ENCODE measurements around the gene HERPUD1.
"Not testable (repeated sequence)": the region's sequence is repeated elsewhere in the genome, so short reads cannot be mapped to it uniquely, and the experiment has no call there.

The HERPUD1 gene

DNA sequence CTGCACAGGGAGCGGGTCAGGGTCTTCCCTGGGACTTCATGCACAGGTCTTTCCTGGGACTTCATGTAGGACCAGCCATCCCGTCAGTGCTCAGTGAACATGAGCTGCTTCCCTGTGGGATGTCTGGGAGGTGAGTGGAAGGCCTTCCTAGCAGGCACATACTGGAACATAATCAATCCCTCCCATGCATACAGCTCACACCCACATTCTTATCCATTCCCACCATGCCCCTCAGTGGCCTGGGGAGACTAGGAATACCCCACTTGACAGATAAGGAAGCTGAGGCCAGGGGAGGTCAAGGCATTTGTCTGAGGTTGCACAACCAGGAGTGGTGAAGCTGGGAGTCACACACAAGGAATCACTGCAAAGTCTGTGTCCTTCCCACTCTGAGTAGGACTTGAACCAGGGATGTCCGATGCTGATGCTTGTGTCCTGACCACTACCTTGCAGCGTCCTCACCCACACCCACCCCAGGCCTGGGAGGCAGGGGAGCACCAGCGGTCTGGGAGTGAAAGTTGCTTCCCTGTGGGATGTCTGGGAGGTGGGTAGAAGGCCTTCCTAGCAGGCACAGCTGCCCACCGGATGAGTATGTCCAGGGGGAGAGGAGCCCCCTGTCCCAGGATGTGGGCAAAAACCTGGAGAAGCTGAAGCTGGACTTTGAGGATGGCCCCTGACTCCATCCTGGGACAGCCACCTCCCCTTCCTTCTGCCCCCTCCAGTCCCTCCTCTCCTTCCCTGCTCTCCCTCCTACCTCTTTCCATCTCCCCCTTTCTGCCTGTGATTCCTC is 56.4 kb downstream of the HERPUD1 start:
- peaks cover 60% of the 10 kb centered on the region for H3K4me1 Mint-ChIP-seq
- H3K9me3 Mint-ChIP-seq: no peaks in the 10 kb centered on the region
- no peaks in the 10 kb centered on the region for H3K27me3 Mint-ChIP-seq
- H3K4me3 Mint-ChIP-seq: peak overlapping the region; percentile 93
- peaks cover 29% of the 10 kb centered on the region for H3K36me3 Mint-ChIP-seq
- peak overlapping the region; percentile 99 for H3K27ac Mint-ChIP-seq

DNA sequence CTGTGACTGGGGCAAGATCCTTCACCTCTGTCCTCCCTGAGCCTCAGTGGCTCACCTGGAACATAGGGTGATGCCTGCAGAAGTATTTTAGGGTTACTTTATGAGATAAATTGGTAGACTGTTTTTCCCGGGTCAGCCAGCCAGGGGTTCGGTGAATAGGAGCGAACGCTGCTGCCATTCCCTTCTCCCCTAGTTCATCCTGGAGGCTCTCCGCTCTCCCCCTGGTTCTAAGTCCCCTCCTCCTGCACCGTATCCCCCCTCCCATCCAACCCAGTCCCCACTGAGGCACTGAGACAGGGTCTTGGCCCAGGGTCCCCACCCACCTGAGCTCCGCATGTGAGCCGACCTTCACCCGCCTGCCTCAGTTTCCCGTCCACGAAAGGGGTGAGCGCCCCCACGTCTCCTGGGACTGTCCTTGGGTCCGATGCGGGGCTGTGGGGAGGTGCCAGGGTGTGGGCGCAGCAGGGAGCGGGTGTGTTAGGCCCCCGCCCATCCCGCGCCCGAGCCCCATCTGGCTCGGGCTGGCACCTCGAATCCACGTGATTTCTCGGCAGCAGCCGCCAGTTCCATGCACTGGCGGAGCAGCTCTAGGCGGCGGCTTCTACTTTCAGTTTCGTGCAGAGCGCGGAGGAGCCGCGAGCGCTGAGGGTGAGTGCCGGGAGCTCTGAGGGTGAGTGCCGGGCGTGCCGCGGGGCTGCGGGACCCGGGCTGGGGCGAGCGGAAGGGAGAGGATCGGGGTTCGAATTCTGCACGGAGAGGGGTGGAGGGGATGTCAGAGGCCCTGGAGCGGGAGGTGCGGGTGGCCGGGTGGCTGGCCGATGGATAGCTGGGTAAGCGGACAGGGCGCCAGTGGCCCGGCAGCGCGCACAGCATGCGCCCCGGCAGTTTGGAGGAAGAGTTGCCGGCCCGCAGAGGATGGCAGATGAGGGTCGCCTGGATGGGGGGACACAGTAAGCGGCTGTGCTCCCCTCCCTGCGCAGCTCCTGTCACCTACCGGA is 57.3 kb downstream of the HERPUD1 start, which contains the start of gene NLRC5:
NLRC5 (plus strand) TSS at position 610 of the 998 bp plus-strand sequence. CDS start 31,156 bp downstream, outside the sequence.
- peak within 1 kb of the TSS; percentile 93 for H3K4me3 Mint-ChIP-seq
- peak within 1 kb of the TSS; percentile 99 for H3K27ac Mint-ChIP-seq
- peaks cover 32% of the 10 kb centered on the region for H3K36me3 Mint-ChIP-seq
- H3K27me3 Mint-ChIP-seq: no peaks in the 10 kb centered on the region
- H3K4me1 Mint-ChIP-seq: peaks cover 68% of the 10 kb centered on the region
- no peaks in the 10 kb centered on the region for H3K9me3 Mint-ChIP-seq

DNA sequence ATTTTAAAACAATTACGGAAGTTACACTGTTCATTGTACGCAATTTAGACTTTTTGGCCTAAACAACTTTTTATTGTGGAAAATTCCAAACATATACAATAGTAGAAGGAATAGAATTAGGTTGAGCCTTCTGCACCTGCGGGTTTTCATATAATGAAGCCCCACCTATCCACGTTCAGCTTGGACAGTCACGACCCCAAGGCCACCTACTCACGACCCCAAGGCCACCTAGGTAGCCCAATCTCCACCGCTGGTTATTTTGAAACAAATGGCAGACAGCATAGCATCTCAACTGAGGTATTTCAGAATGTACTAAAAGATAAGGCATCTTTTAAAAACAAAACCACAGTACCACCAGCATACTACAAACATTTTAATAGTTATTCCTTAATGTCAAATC is 58.0 kb downstream of the HERPUD1 start:
- peak overlapping the region; percentile 93 for H3K4me3 Mint-ChIP-seq
- H3K27me3 Mint-ChIP-seq: no peaks in the 10 kb centered on the region
- no peaks in the 10 kb centered on the region for H3K9me3 Mint-ChIP-seq
- peak overlapping the region; percentile 99 for H3K27ac Mint-ChIP-seq
- H3K4me1 Mint-ChIP-seq: peaks cover 67% of the 10 kb centered on the region
- peaks cover 29% of the 10 kb centered on the region for H3K36me3 Mint-ChIP-seq

DNA sequence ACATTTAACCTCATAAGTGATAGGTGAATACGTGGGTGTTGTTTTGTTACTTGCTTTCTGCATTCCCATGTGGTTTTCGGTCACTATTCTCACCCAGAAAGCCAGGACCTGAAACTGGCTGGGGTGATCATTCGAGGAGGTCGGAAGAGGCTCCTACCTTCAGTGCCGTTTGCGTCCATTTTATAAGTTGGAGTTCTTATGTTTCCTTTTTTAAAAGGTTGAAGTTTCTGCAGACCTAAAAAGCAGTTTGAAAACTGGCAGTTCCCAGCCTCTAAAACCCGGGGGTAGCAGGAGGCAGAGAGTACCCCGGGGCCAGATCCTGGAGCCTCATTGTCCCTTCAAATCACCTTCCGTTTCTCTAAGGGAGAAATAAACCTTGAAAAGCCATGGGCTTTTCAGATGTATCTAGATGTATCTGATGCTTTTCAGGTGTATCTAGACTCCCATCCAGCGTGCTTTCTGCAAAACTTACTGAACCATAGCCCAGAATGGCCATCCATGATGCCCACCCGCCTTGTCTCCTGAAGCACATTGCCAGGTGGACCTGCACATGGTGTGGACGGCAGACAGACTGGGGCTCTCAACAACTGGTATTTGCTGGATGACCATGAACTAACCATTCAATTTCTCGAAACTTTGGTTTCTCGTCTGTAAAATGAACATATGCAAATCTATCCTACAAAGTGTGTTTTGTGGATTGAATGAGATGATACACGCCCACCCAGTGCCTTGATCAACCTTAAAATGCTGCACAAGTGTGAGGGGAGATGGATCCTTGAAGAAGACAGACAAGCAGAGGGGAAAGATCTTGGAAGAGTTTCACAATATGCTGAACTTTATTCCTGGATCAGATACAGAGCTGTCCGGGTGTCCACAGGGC is 58.7 kb downstream of the HERPUD1 start:
- Mint-ChIP-seq H3K27ac (peak overlapping the region; percentile 99), H3K4me1 (peaks cover 64% of the 10 kb centered on the region), H3K4me3 (peak overlapping the region; percentile 93), H3K36me3 (peaks cover 30% of the 10 kb centered on the region), H3K9me3 (no peaks in the 10 kb centered on the region), H3K27me3 (no peaks in the 10 kb centered on the region)

DNA sequence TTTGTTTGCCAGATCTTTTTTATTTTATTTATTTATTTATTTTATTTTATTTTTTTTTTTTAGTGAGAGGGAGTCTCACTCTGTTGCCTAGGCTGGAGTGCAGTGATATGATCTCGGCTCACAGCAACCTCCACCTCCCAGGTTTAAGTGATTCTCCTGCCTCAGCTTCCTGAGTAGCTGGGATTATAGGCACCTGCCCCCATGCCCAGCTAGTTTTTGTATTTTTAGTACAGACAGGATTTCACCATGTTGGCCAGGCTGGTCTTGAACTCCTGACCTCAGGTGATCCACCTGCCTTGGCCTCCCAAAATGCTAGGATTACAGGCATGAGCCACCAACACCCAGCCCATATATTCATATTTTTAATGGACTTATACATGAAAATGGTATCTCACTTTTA is 60.5 kb downstream of the HERPUD1 start:
- H3K4me3 Mint-ChIP-seq: peak overlapping the region; percentile 93
- peaks cover 67% of the 10 kb centered on the region for H3K4me1 Mint-ChIP-seq

DNA sequence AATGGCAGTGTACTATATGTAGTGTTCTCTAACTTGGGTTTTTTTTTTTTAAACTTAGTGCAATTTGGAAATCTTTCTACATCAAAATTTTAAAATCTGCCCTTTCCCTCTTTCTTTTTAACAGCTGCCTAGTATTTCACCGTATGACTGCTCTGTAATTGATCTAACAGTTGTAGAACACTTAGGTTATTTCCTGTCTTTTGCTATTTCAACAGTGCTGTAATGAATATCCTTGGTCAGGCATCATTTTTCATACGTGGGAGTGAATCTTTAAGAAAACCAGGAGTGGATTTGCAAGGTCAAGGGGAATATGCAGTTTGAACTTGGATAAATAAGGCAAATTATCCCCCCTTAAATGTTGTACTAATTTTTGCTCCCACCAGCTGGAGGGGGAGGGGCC is 61.3 kb downstream of the HERPUD1 start:
- Mint-ChIP-seq H3K27ac (peak overlapping the region; percentile 93), H3K4me1 (peaks cover 67% of the 10 kb centered on the region), H3K36me3 (peaks cover 24% of the 10 kb centered on the region), H3K4me3 (peak overlapping the region; percentile 85), H3K27me3 (no peaks in the 10 kb centered on the region), H3K9me3 (no peaks in the 10 kb centered on the region)

More for the DNA sequence above, 60.5 kb downstream of the HERPUD1 start:
- not testable (repeated sequence) for H3K27ac Mint-ChIP-seq, H3K9me3 Mint-ChIP-seq, H3K27me3 Mint-ChIP-seq
- H3K36me3 Mint-ChIP-seq: peaks cover 29% of the 10 kb centered on the region

DNA sequence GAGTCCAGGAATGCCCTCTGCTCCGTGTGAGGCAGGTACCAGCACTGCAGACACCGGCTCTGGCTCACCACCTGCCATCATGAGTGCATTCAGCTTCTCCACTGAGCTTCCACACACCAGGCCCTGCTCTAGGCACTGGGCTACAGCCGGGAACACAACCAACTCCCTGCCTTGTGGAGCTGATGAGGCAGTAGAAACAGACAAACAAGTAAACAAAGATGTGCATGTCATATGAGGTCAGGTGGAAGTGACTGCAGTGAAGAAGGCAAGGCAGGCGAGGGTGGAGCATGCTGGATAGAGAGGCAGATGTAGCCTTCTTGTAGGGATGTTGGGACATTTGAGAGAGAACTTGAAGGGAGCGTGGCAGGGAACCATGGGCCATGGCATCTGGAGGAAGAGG is 62.4 kb downstream of the HERPUD1 start:
- H3K27ac Mint-ChIP-seq: peak overlapping the region; percentile 93
- no peaks in the 10 kb centered on the region for H3K9me3 Mint-ChIP-seq
- peaks cover 75% of the 10 kb centered on the region for H3K4me1 Mint-ChIP-seq
- H3K36me3 Mint-ChIP-seq: peaks cover 25% of the 10 kb centered on the region
- H3K4me3 Mint-ChIP-seq: peak overlapping the region; percentile 85
- no peaks in the 10 kb centered on the region for H3K27me3 Mint-ChIP-seq
